HCT116 (cell line): ENCODE results near the gene VEZF1. TPM values are rescaled to one million over a fixed set of nuclear protein-coding genes. Genes with fewer than 3 reads are reported as not detected.

ENCODE experiments used
- ATAC-seq: fragments of 200-7000 bp; cut with Tn5 transposase; 2 replicates; pipeline ENCODE4 v1.9.1; 2020; ENCODE audit warnings: mild to moderate bottlenecking, moderate library complexity
- BruUV-seq: library from RNA; stranded (reverse); fragments of 400-500 nt; replicated peaks from 2 replicates; lab custom pipeline; 2021; lab: Mats Ljungman, UMichigan
- CTCF ChIA-PET: fragments of 300-600 bp; sonication (Branson Sonifier 250); formaldehyde crosslinking; loops from one replicate; lab custom pipeline; 2021; ENCODE audit warnings: antibody characterized with exemption; lab: Charles Lee
- POLR2A ChIA-PET: fragments of 300-600, 350-600 bp; sonication (Branson Sonifier 250); formaldehyde crosslinking; loops from one replicate; lab custom pipeline; 2021; ENCODE audit warnings: antibody characterized with exemption; lab: Charles Lee
- RAD21 ChIA-PET, 2 experiments: fragments of 300-600 bp; sonication (Branson Sonifier 250); formaldehyde crosslinking; loops; one replicate each; lab custom pipeline; 2023; ENCODE audit warnings: low total read pairs in 2 of 2; ENCODE audit not compliant: uncharacterized antibody in 2 of 2, unreplicated experiment in 2 of 2, low non-redundant PET in 1 of 2; lab: Charles Lee
- DNase-seq: peaks from one replicate; pipeline ENCODE4 v3.0.0-alpha.2; 2010; ENCODE audit warnings: low read depth, low spot score
- H2AFZ ChIP-seq: fragments of 200-600 bp; shearing (Covaris generic), sonication (generic); 2 replicates; pipeline ENCODE4 v1.6.1; 2017; ENCODE audit warnings: low read depth, mixed run types, mixed read lengths, antibody characterized with exemption, low read length; ENCODE audit not compliant: poor library complexity, severe bottlenecking
- H3K27ac ChIP-seq: 2 replicates; pipeline ENCODE4 v1.5.1; 2012; ENCODE audit warnings: low read depth, low read length
- H3K27me3 ChIP-seq: fragments of 200-600 bp; sonication (generic); 2 replicates; pipeline ENCODE4 v1.6.1; 2016; ENCODE audit warnings: mixed run types, low read length, mixed read lengths; ENCODE audit not compliant: insufficient read depth
- H3K36me3 ChIP-seq, 2 experiments: fragments of 200-500 bp in 1 of 2; fragments of 200-600 bp in 1 of 2; sonication (Bioruptor generic) in 1 of 2; sonication (generic) in 1 of 2; 2 replicates each; pipeline versions ENCODE4 v1.5.1 to v1.6.1; 2014 to 2016; ENCODE audit warnings: low read length in 2 of 2, inconsistent platforms in 1 of 2, mixed read lengths in 1 of 2, mixed run types in 1 of 2; ENCODE audit not compliant: insufficient read depth in 2 of 2, control insufficient read depth in 1 of 2
- H3K4me1 ChIP-seq, 2 experiments: fragments of 200-600 bp in 1 of 2; sonication (generic) in 1 of 2; 2 replicates each; pipeline versions ENCODE4 v1.5.1 to v1.6.1; 2012 to 2017; ENCODE audit warnings: low read length in 2 of 2, inconsistent platforms in 1 of 2, mild to moderate bottlenecking in 1 of 2, mixed read lengths in 1 of 2, mixed run types in 1 of 2, moderate library complexity in 1 of 2; ENCODE audit not compliant: insufficient read depth in 2 of 2, control insufficient read depth in 1 of 2
- H3K4me2 ChIP-seq: fragments of 200-600 bp; sonication (generic); 2 replicates; pipeline ENCODE4 v1.6.1; 2017; ENCODE audit warnings: mixed run types, low read length, mixed read lengths
- H3K4me3 ChIP-seq, 2 experiments: fragments of 200-600 bp in 1 of 2; sonication (generic) in 1 of 2; replicated peaks in 1 of 2; 2 replicates each; pipeline ENCODE4 v1.5.1; 2011 to 2016; ENCODE audit warnings: low read length in 2 of 2, control low read depth in 1 of 2, low read depth in 1 of 2, mild to moderate bottlenecking in 1 of 2, mixed read lengths in 1 of 2, mixed run types in 1 of 2
- H3K79me2 ChIP-seq: fragments of 200-600 bp; sonication (generic); 2 replicates; pipeline ENCODE4 v1.6.1; 2017; ENCODE audit warnings: mild to moderate bottlenecking, mixed run types, low read length, moderate library complexity, mixed read lengths; ENCODE audit not compliant: insufficient read depth
- H3K9ac ChIP-seq: fragments of 200-600 bp; sonication (generic); 2 replicates; pipeline ENCODE4 v1.6.1; 2016; ENCODE audit warnings: low read length, mixed read lengths
- H3K9me2 ChIP-seq: fragments of 200-600 bp; sonication (generic), shearing (Covaris generic); 2 replicates; pipeline ENCODE4 v1.6.1; 2017; ENCODE audit warnings: mixed run types, mild to moderate bottlenecking, moderate library complexity; ENCODE audit not compliant: insufficient read depth
- H3K9me3 ChIP-seq, 2 experiments: fragments of 200-500 bp in 1 of 2; fragments of 200-600 bp in 1 of 2; sonication (Bioruptor generic) in 1 of 2; sonication (generic) in 1 of 2; 2 replicates each; pipeline ENCODE4 v1.6.1; 2014 to 2017; ENCODE audit warnings: low read length in 2 of 2, mixed read lengths in 2 of 2, inconsistent platforms in 1 of 2, low read depth in 1 of 2, mild to moderate bottlenecking in 1 of 2, mixed run types in 1 of 2, moderate library complexity in 1 of 2; ENCODE audit not compliant: control insufficient read depth in 1 of 2, insufficient read depth in 1 of 2
- H4K20me1 ChIP-seq: fragments of 200-600 bp; sonication (generic), shearing (Covaris generic); 2 replicates; pipeline ENCODE4 v1.6.1; 2017; ENCODE audit warnings: mixed run types, mild to moderate bottlenecking, moderate library complexity; ENCODE audit not compliant: insufficient read depth
- CBX3 ChIP-seq: IDR thresholded peaks from 2 replicates; pipeline ENCODE4 v1.6.1; 2012; ENCODE audit warnings: low read depth
- ELF1 ChIP-seq: IDR thresholded peaks from 2 replicates; pipeline ENCODE4 v1.6.1; 2012; ENCODE audit warnings: low read depth, borderline replicate concordance
- POLR2AphosphoS5 ChIP-seq: IDR thresholded peaks from 2 replicates; pipeline ENCODE4 v1.6.1; 2011; ENCODE audit warnings: mild to moderate bottlenecking, low read depth, low read length, moderate library complexity
- RAD21 ChIP-seq: IDR thresholded peaks from 2 replicates; pipeline ENCODE4 v1.6.1; 2012; ENCODE audit warnings: low read depth, mild to moderate bottlenecking
- SP1 ChIP-seq: IDR thresholded peaks from 2 replicates; pipeline ENCODE4 v1.6.1; 2012; ENCODE audit warnings: low read depth
- TCF7L2 ChIP-seq: IDR thresholded peaks from 2 replicates; pipeline ENCODE4 v1.7.0; 2011; ENCODE audit warnings: borderline replicate concordance, inconsistent platforms; ENCODE audit not compliant: insufficient read depth, insufficient read length; ENCODE audit errors: extremely low read depth
- intact Hi-C: fragments of 100-400 bp; cut with micrococcal nuclease; formaldehyde crosslinking; loops from 2 replicates; pipeline ENCODE4 v1.10.0; 2022
- total RNA-seq: library from RNA; stranded (reverse); gene quantifications from one replicate; pipeline ENCODE4 v1.2.1, GENCODE V29; 2021; ENCODE audit not compliant: unreplicated experiment

The VEZF1 gene
- total RNA-seq, 1 experiment from 2014 or later, result 70.2 TPM

- no peak for TF ChIP-seq ELF1
- 0 out of 2 replicates have a peak, but pooled peaks have one; percentile 13 for TF ChIP-seq RAD21
- peak; percentile 60; the same call in 1 of the 2 replicates for TF ChIP-seq SP1
Observed at GRCh38 chr17:57985675-57985974, 2.4 kb downstream of the VEZF1 start (continued).

GRCh38 chr17:57984936-57985674 is 2.9 kb downstream of the VEZF1 start:
- ChIA-PET CTCF (interaction anchor here (0.7 to 2.5 kb wide), 4 partner anchors 14 to 127 kb away, joined by 3 to 14 read pairs (median 10); no protein-coding TSS in a partner anchor), POLR2A (interaction anchor here (0.9 to 1.1 kb wide), 2 partner anchors 22 to 26 kb away, joined by 3 read pairs; partner anchors contain the start of gene SRSF1), RAD21 (interaction anchor here in 1 of 2 experiments (1.0 kb wide), 1 partner anchor 125 kb away, joined by 4 read pairs; no protein-coding TSS in a partner anchor)
- Histone ChIP-seq H3K9me3 (no peaks in the 10 kb centered on the region), H3K79me2 (peaks cover 75% of the 10 kb centered on the region), H4K20me1 (no peaks in the 10 kb centered on the region), H3K4me1 (peaks cover 38 to 44% of the 10 kb centered on the region in 2 experiments), H3K36me3 (peaks cover 12 to 48% of the 10 kb centered on the region in 2 experiments), H3K27ac (peak overlapping the region; percentile 96; the same call in 1 of the 2 replicates), H2AFZ (no peak overlapping the region), H3K27me3 (no peaks in the 10 kb centered on the region), H3K4me2 (peak overlapping the region; percentile 89), H3K9ac (peak overlapping the region; percentile 76), H3K4me3 (peak overlapping the region in 1 of 2 experiments; percentile 23; a peak in 2 of 4 replicates), H3K9me2 (no peaks in the 10 kb centered on the region)
- TF ChIP-seq POLR2AphosphoS5 (no peak), TCF7L2 (peak; percentile 29), CBX3 (0 out of 2 replicates have a peak, but pooled peaks have one; percentile 2)
- BruUV-seq, result no TSS peak
- DNase-seq, result no peak
- intact Hi-C loops, result loop anchor here (5.0 kb wide), 1 partner anchor 108 kb away; no protein-coding TSS in a partner anchor
- ATAC-seq, result no peak
